Pulmonary artery endothelial cell (primary cell): ENCODE measurements around the gene HOXB4. TPM values are rescaled to one million over a fixed set of nuclear protein-coding genes. Genes with fewer than 3 reads are reported as not detected.

Source experiments
- DNase-seq: peaks from one replicate; pipeline ENCODE4 v3.0.0-alpha.2; 2011; ENCODE audit warnings: low read depth, low spot score
- total RNA-seq: library from RNA; depleted of rRNA; stranded (reverse); fragments of >200 nt; gene quantifications from 2 replicates; pipeline ENCODE4 v1.2.3, GENCODE V29; 2014

Gene HOXB4
- total RNA-seq, 1 donor from 2014 or later = 3.0 TPM

- DNase-seq = no peak
Measured at GRCh38 chr17:48615047-48615962, 37.2 kb upstream of the HOXB4 start, which contains the start of gene HOXB8. TSS of gene HOXB8 (minus strand) at chr17:48615292. CDS start at chr17:48614704, 588 bp downstream.

DNA sequence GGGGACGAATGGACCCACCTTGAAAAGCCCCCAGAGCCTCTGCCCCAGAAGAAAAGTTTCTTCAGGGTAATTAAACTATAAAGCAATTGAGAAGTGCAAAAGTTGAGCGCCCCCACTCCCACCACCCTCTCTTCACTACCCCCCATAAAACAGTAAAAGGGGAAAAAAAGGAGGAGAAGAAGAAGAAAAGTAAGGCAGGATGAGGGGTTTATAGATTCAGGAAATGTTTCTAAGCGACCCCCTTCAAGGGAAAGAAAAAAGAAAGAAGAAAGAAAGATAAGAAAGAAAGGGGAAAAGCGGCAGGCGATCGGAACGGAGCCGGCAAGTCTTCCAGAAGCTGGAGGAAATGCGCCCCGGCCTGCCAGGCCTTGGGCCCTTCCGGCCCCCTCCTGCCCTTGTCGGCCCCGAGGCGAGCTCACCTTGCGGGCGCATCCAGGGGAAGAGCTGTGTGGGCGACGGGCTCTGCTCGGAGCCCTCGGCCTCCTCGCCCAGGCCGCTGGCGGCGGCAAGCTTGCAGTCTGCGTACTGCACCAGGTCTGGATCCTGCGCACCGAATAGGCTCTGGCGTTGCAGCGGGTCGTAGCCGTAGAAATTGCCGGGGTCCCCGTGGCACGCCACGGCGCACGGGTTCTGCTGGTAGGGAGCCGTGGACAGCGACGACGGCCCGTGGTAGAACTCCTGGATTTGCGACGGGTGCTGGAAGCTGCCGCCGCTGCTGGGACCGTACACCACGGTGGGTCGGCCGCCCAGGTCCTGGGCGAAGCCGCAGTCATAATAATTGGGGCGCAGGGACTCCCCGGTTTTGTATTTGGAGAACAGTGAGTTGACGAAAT lies 35.9 kb upstream of the HOXB4 start:
- no peak for DNase-seq

GRCh38 chr17:48612854-48613691 lies 34.9 kb upstream of the HOXB4 start:
- no peak for DNase-seq

DNA sequence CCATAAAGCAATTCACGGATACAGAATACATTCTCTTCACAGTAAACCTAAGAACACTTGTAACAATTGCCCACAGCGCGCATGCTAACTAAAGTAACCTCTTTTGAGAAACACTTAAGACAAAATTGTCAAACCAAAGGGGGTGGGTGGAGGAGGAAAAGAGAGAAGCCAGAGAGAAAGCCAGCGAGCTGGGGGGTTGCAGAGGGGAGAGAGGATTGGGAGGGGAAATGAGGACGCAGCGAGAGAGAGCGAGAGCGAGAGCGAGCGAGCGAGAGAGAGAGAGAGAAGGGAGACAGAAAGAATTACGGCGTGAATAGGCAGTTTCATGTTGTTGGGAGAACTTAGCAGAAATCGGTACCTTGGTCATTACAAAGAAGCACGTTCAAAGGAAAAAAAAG lies 34.3 kb upstream of the HOXB4 start:
- no peak for DNase-seq

DNA sequence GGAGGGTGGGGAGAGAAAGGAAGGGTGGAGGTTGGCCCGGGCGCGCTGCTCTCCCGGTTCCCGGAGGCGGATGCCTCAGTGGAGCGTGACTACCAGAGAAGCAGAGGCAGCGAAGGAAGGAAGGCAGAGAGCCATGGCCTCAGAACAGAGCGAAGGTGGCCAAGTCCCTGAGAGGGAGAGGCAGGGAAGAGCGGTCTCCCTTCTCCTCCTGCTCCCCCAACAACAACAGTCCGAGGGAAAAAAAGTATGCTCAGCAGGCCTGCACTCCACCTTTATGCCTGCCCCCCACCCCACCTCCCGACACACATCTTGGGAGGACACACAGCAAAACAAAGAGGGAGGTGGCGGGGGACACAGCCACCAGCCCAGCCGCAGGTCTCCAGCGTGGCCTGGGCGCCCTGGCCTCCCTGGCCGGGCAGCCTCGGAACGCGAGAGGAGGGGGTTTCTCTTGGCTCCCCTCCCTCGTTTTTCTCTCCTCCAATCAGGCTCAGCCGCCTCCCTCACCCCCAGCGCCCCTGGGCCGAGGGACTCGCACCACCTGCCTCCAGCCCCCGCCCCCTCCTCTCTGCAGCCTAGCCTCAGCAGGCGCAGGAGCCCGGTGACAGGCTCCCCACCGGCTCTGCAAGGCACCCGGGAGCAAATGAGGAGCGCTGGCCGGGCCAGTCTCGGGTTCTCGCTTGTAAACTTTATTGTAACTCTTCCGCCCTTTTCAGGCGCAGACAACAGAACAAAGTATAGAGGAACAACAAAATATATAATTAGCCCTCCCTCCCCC lies 33.7 kb upstream of the HOXB4 start:
- DNase-seq = no peak

DNA sequence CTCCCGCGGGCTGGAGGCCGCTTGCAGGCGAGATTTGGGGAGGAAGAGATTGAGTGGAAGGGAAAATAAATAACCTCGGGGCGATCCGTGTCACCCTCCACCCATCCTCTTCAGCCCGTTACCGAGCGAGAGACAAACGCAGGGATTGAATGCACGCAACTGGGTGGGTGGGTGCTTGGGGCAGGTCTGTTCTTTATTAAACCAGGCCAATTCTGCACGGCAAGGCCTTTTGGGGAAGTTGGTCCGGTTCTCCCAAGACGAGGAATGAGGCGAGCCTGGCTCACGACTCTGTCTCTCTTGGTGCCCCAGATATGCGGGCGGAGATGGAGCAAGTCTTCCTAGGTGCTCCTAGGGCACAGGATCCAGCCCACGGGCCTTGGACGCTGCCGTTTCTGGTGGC lies 33.1 kb upstream of the HOXB4 start:
- no peak for DNase-seq

GRCh38 chr17:48610282-48611211 lies 32.4 kb upstream of the HOXB4 start, which contains the start of gene HOXB7:
TSS of gene HOXB7 (minus strand) at chr17:48611017. CDS start at chr17:48610918, 99 bp downstream.
- DNase-seq = no peak

- no peak for DNase-seq
Measured at GRCh38 chr17:48609759-48610281, 31.7 kb upstream of the HOXB4 start.

GRCh38 chr17:48609033-48609432 lies 30.9 kb upstream of the HOXB4 start:
- no peak for DNase-seq

DNA sequence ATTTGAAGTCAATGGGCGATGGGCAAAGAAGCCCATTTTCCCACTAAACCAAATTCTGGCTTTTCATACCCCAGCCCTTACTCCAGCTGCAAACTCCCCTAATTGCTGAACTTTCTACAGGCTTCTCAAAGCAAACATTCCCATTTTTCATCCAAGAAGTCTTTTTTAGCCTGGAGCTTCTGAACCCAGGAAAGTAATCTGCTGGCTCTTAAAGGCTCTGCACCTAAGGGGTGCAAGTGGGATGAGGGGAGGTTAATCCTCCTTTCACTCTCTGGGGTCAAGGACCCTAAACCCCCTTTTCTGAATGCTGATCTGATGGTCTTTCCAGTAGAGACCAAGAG lies 30.3 kb upstream of the HOXB4 start:
- DNase-seq = no peak

GRCh38 chr17:48606892-48607614 lies 28.9 kb upstream of the HOXB4 start:
- DNase-seq = no peak

DNA sequence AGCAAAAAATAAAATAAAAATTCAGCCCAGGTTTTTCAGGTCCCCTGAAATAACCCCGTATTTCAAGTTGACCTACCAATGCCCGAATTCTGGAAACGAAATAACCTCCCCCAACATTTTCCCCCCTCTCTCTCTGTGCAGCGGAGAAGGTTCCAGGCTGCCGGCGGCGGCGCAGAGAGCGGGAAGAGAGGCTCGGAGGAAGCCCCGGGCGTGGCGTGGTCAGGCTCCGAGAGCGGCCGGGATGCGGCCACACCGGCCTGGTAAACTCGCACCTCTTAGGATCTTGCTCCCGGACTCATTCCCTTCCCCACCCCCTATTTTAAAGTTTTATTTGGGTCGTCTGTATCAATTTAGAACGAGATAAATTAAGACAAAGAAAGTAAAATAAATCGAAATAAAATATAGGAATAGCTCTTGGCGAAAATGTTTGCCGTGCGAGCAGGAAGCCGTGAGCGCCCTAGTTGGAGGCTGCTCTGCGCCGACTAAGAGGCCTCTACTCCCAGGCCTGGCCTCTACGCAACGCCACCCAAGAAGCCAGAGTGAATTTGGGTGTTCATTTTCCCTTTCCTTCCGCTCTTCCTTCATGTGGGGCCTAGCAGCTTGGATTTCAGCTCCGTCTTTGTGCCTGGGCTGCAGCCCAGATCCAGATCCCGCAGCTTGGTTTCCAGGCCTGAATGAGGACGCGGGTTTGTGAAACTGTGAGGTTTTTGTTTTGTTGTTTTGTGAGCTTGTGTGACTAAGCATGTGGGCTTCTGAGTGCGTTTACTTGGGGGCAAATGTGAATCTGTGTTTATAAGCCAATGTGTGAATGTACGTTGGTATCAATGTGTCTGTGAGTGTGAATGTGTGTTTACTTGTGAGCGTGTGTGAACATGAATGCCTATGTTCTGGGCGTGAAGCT lies 28.1 kb upstream of the HOXB4 start:
- no peak for DNase-seq

GRCh38 chr17:48605409-48605919 lies 27.3 kb upstream of the HOXB4 start:
- no peak for DNase-seq

DNA sequence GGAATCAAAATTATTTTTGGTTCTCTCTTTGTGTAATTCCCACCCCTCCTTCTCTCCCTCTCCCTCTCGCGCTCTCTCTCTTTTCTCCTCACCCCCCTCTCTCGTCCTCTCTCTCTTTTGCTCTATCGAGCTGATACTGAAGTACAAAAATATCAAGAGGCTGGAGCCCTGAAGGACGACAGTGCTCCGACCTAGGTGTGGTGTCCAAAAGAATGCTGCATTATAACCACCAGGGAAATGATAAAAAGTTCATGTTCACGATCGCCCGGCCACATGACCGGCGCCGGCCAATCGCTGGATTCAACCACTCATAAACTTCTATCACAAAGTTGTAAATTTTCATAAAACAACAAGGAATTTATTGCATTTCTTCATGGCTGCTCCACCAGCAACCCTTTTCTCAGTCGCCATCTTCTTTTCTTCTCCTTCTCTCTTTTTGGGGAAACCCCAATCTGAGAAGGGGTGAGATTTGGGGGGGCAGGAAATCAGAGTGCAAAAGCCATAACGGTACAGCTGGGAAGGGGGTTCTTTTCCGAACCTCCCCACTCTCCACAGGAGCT lies 26.7 kb upstream of the HOXB4 start, which contains the start of gene HOXB6:
TSS of gene HOXB6 (minus strand) at position 217 of the 560 bp plus-strand sequence. CDS start 6,836 bp downstream, outside the sequence.
- no peak for DNase-seq

DNA sequence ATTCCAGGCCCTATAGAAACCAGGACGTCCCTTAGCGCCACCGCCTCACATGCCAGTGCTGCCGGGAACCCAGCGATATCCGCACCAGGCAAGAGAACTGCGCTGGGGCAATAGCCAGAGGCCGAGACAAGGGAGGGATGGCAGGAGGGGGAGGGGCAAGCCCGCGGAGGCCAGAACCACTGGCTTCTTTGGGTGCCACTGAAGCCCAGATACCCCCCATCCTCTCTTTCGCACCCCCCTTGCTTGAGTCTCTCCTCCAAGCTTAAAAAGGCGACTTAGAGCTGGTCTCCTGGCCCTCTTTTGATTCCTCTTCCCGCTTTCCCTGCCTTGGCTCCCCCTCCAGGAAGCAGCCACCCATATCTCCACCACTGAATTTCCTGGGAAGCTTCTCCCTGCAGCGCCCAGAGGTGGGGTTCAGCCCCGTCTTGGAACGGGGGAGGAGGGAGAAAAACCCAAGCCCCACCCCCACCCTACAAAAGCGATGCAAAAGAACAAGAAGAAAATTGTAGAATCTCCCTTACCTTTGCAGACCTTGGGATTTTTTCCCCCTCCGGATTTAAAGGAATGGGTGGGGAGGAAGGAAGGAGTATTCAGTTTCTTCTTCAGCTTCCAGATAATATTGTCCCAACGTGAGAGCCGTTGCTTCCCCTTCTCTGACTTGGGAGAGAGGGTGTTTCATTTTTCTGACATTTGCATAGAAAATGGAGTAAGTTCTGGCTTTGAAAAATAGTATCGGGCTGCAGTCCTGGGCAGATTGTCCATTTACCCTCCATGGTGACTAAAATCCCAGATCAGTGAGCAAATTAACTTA lies 26.0 kb upstream of the HOXB4 start:
- DNase-seq = no peak
